Cardiac muscle cell (in vitro differentiated cells and primary cell): Measurements from ENCODE around the gene VPREB3. TPM values are rescaled to one million over a fixed set of nuclear protein-coding genes. Genes with fewer than 3 reads are reported as not detected.

ENCODE experiments used
- DNase-seq, 2 donors: peaks; one replicate each; pipeline versions ENCODE4 v3.0.0 to v3.0.0-alpha.2; 2010 to 2017; ENCODE audit warnings: low read depth in 1 of 2, low spot score in 1 of 2
- H3K27ac ChIP-seq: fragments of 200-600 bp; sonication (generic); 2 replicates; pipeline ENCODE4 v1.5.1; 2016
- H3K27me3 ChIP-seq: fragments of 200-600 bp; sonication (generic); 2 replicates; pipeline ENCODE4 v1.6.0; 2016; ENCODE audit warnings: control low read depth
- H3K36me3 ChIP-seq: fragments of 200-600 bp; sonication (generic); 2 replicates; pipeline ENCODE4 v1.5.1; 2016; ENCODE audit warnings: control low read depth
- H3K4me1 ChIP-seq: fragments of 200-600 bp; sonication (generic); 2 replicates; pipeline ENCODE4 v1.8.1; 2017; ENCODE audit warnings: low read depth, mild to moderate bottlenecking, mixed run types
- H3K4me3 ChIP-seq: fragments of 200-600 bp; sonication (generic); 2 replicates; pipeline ENCODE4 v1.5.1; 2016; ENCODE audit warnings: mild to moderate bottlenecking
- H3K9me3 ChIP-seq: fragments of 200-600 bp; sonication (generic); 2 replicates; pipeline ENCODE4 v1.5.1; 2017; ENCODE audit warnings: low read depth, mild to moderate bottlenecking, control low read depth
- polyA plus RNA-seq: library from polyadenylated mRNA; unstranded; fragments of >200 nt; fragmentation: Nextera tagmentation; extraction: Ambion mirVana; gene quantifications from 2 replicates; pipeline ENCODE4 v1.2.1, GENCODE V29; 2016
- total RNA-seq: library from RNA; depleted of rRNA; stranded (reverse); fragments of >200 nt; gene quantifications from 2 replicates; pipeline ENCODE4 v1.2.3, GENCODE V29; 2016
- TF ChIP-seq, protein P1 (sequence below): IDR thresholded peaks from 2 replicates; pipeline ENCODE4 v1.5.1; 2012; ENCODE audit warnings: low read depth, mild to moderate bottlenecking, low read length

VPREB3 gene
- total and polyA plus RNA-seq, 2 experiments from 2014 or later = 2.5 to 3.5 TPM

DNA sequence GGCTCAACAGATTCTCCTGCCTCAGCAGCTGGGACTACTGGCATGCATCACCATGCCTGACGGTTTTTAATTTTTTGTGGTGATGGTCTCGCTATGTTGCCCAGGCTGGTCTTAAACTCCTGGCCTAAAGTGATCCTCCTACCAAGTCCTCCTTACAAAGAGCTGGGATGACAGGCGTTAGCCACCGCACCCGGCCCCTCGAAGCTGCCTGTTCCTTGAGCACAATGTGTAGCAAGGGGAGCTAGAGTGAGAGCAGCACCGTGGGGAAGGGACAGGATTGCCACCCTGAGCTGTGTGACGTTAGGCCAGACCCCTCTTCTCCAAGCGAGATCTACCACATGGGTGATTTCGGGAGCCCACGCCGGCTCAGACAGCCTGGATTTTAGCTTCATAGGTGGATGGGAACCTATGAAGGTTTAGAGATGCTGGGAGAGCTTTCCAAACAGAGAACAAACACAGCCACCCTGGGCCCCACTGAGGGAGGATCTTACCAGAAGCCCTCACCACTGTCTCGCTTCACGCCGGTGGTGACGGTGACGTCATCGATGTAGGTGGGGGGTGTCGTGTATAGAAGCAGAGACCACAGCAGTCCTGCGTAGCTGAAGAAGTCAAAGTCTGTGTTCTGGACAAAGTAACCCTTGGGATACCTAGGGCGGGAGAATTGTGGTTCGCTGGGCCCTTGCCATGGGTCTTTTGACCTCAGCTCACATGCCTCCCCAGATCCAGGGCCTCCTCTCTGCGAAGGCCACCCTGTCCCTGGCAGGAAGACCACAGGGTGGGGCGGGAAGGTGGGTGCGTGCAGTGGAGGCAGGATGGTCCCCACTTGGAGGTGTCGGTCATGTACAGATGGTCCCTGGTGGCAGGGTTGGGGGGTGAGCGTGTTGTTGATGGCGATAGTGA, 40.3 kb downstream of the VPREB3 start:
- no peak overlapping the region for H3K27ac ChIP-seq

GRCh38 chr22:23712256-23712655, 42.0 kb downstream of the VPREB3 start:
- Histone ChIP-seq H3K27me3 (no peaks in the 10 kb centered on the region), H3K4me1 (no peaks in the 10 kb centered on the region), H3K27ac (no peak overlapping the region), H3K36me3 (peaks cover 24% of the 10 kb centered on the region), H3K9me3 (no peaks in the 10 kb centered on the region), H3K4me3 (no peak overlapping the region)
- TF ChIP-seq, protein P1, sequence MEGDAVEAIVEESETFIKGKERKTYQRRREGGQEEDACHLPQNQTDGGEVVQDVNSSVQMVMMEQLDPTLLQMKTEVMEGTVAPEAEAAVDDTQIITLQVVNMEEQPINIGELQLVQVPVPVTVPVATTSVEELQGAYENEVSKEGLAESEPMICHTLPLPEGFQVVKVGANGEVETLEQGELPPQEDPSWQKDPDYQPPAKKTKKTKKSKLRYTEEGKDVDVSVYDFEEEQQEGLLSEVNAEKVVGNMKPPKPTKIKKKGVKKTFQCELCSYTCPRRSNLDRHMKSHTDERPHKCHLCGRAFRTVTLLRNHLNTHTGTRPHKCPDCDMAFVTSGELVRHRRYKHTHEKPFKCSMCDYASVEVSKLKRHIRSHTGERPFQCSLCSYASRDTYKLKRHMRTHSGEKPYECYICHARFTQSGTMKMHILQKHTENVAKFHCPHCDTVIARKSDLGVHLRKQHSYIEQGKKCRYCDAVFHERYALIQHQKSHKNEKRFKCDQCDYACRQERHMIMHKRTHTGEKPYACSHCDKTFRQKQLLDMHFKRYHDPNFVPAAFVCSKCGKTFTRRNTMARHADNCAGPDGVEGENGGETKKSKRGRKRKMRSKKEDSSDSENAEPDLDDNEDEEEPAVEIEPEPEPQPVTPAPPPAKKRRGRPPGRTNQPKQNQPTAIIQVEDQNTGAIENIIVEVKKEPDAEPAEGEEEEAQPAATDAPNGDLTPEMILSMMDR = no peak
- no peak for DNase-seq

More for the DNA sequence above, 40.3 kb downstream of the VPREB3 start:
- H3K9me3 ChIP-seq = no peaks in the 10 kb centered on the region
- H3K27me3 ChIP-seq = no peaks in the 10 kb centered on the region
- TF ChIP-seq, protein P1 = no peak
- no peak overlapping the region for H3K4me3 ChIP-seq
- peaks cover 12% of the 10 kb centered on the region for H3K36me3 ChIP-seq
- no peaks in the 10 kb centered on the region for H3K4me1 ChIP-seq
- DNase-seq = no peak

GRCh38 chr22:23709107-23709506, 45.1 kb downstream of the VPREB3 start:
- Histone ChIP-seq H3K27ac (no peak overlapping the region), H3K4me1 (no peaks in the 10 kb centered on the region), H3K27me3 (no peaks in the 10 kb centered on the region), H3K9me3 (no peaks in the 10 kb centered on the region), H3K36me3 (peaks cover 32% of the 10 kb centered on the region), H3K4me3 (no peak overlapping the region)
- TF ChIP-seq, protein P1 = no peak
- no peak for DNase-seq

GRCh38 chr22:23708270-23708669, 46.0 kb downstream of the VPREB3 start:
- Histone ChIP-seq H3K4me3 (no peak overlapping the region), H3K27ac (no peak overlapping the region), H3K9me3 (no peaks in the 10 kb centered on the region), H3K36me3 (peaks cover 32% of the 10 kb centered on the region), H3K4me1 (no peaks in the 10 kb centered on the region), H3K27me3 (no peaks in the 10 kb centered on the region)
- TF ChIP-seq, protein P1 = no peak
- no peak for DNase-seq

GRCh38 chr22:23705358-23705757, 48.9 kb downstream of the VPREB3 start:
- Histone ChIP-seq H3K36me3 (peaks cover 24% of the 10 kb centered on the region), H3K9me3 (no peaks in the 10 kb centered on the region), H3K27ac (no peak overlapping the region), H3K27me3 (no peaks in the 10 kb centered on the region), H3K4me3 (no peak overlapping the region), H3K4me1 (no peaks in the 10 kb centered on the region)
- TF ChIP-seq, protein P1 = no peak
- DNase-seq = no peak
